Transverse colon (tissue), 4 donors: ENCODE measurements around the gene CALCR. TPM values are rescaled to one million over a fixed set of nuclear protein-coding genes. Genes with fewer than 3 reads are reported as not detected.
A peak's percentile ranks its signal among the peaks of the same experiment; 100 is the strongest.

Source experiments
- DNase-seq: peaks from one replicate; pipeline ENCODE4 v3.0.0-alpha.2; 2019
- H3K27ac ChIP-seq, 4 donors: fragments of 200-600 bp; sonication (generic); 2 replicates each; pipeline ENCODE4 v1.5.1; 2016 to 2018; ENCODE audit warnings: inconsistent platforms in 4 of 4
- H3K27me3 ChIP-seq: fragments of 200-600 bp; sonication (generic); 2 replicates; pipeline ENCODE4 v1.5.1; 2017; ENCODE audit warnings: inconsistent platforms
- H3K36me3 ChIP-seq, 4 donors: fragments of 200-600 bp; sonication (generic); 2 replicates each; pipeline ENCODE4 v1.5.1; 2017 to 2019; ENCODE audit warnings: inconsistent platforms in 4 of 4
- H3K4me1 ChIP-seq, 4 donors: fragments of 200-600 bp; sonication (generic); 2 replicates each; pipeline ENCODE4 v1.5.1; 2017 to 2020; ENCODE audit warnings: inconsistent platforms in 4 of 4
- H3K4me3 ChIP-seq, 4 donors: fragments of 200-600 bp; sonication (generic); 1 replicate in 1 of 4; 2 replicates in 3 of 4; pipeline versions ENCODE4 v1.5.1 to v1.6.1; 2017 to 2019; ENCODE audit warnings: inconsistent platforms in 4 of 4
- H3K9me3 ChIP-seq, 2 donors: fragments of 200-600 bp; sonication (generic); 2 replicates each; pipeline ENCODE4 v1.5.1; 2017 to 2019; ENCODE audit warnings: inconsistent platforms in 2 of 2
- CTCF ChIP-seq, 5 experiments: fragments of 200-600 bp in 3 of 5; fragments of 450-650 bp in 2 of 5; sonication (generic) in 3 of 5; IDR thresholded peaks; 1 replicate in 2 of 5; 2 replicates in 3 of 5; pipeline ENCODE4 v1.5.1; 2016 to 2017; ENCODE audit warnings: antibody characterized with exemption in 5 of 5, inconsistent platforms in 3 of 5, mild to moderate bottlenecking in 2 of 5, moderate library complexity in 1 of 5
- EP300 ChIP-seq: sonication (generic); formaldehyde crosslinking; IDR thresholded peaks from one replicate; pipeline ENCODE4 v1.6.1; 2017; ENCODE audit warnings: antibody characterized with exemption, low read depth
- POLR2A ChIP-seq: fragments of 450-650 bp; IDR thresholded peaks from one replicate; pipeline ENCODE4 v1.6.1; 2016; ENCODE audit warnings: antibody characterized with exemption, mild to moderate bottlenecking, moderate library complexity
- POLR2AphosphoS5 ChIP-seq, 3 donors: sonication (generic); formaldehyde crosslinking; IDR thresholded peaks; one replicate each; pipeline ENCODE4 v1.6.1; 2016; ENCODE audit warnings: antibody characterized with exemption in 3 of 3
- WGBS, 2 donors: methylation state at CpG; one replicate each; pipeline ENCODE4 v1.1.5; 2018; ENCODE audit warnings: low coverage in 1 of 2; 5-methylcytosine and 5-hydroxymethylcytosine counted together
- in situ Hi-C, 4 donors: fragments of 200-750 bp; cut with MboI; loops; one replicate each; pipeline versions ENCODE4 v1.15.0 to v1.15.1; 2017; ENCODE audit warnings: low sequenced_read_pairs in 3 of 4, low pct_ligation_motif_present in 1 of 4, low pct_unique_long_range_greater_than_20kb in 1 of 4
- intact Hi-C: fragments of 100-400 bp; cut with DNase I; formaldehyde crosslinking; loops from one replicate; pipeline ENCODE4 v1.15.1; 2023; ENCODE audit warnings: low total_unique reads
- total RNA-seq, 4 donors: library from RNA; depleted of rRNA; stranded (reverse); fragments of >200 nt; gene quantifications; one replicate each; pipeline ENCODE4 v1.1.0, GENCODE V29; 2016

Gene CALCR
- total RNA-seq, 4 donors from 2014 or later: not detected

DNA sequence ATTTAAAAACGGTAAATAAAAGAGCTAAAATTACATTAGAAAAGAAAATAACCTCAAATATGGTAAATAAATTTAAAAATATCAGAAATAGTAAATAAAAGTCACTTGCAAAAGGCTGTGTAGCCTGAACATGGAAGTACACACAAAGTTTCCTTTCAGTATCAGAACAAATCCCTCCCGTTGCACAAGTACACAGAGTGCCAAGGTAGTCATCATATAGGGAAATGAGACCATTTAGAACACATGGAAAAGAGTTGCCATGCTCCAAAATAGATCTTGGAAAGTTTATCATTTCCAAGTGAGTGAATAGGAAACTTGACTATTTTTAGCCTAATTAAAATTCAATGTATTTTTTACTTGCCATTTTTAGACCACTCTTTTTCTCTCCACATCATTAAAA, 11.6 kb downstream of the CALCR start:
- Histone ChIP-seq H3K36me3 (no peaks in the 10 kb centered on the region), H3K9me3 (no peaks in the 10 kb centered on the region), H3K4me1 (no peaks in the 10 kb centered on the region), H3K4me3 (no peak overlapping the region), H3K27ac (no peak overlapping the region), H3K27me3 (no peaks in the 10 kb centered on the region)
- TF ChIP-seq EP300 (no peak), CTCF (IDR thresholded peaks at IDR 0.05) (no peak), POLR2A (no peak), POLR2AphosphoS5 (IDR thresholded peaks at IDR 0.05) (no peak)
- WGBS, 2 donors: 44 to 50% methylated on average over 2 of the region's 2 CpGs
- in situ Hi-C loops: no loop called here
- intact Hi-C loops: no loop called here
- DNase-seq: no peak

DNA sequence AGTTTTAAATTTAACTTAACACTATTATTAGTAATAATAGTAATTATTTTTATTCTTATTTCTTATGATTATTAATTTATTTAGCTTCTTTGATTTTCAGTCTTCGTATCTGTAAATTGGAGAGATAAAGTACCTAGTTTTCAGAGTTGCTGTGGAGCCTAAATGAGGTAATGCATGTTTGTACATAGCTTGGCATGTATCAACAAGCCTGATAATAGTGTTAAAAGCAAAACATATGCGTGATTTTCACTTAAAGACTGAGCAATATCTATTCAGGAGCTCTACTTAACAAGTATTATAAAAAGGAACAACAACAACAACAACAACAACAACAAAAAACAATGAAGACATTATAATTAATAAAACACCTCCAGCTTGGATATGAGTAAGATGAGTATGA, 12.4 kb downstream of the CALCR start:
- in situ Hi-C loops: no loop called here
- no peaks in the 10 kb centered on the region for H3K9me3 ChIP-seq
- no peak for DNase-seq
- intact Hi-C loops: no loop called here
- H3K4me3 ChIP-seq: no peak overlapping the region
- WGBS, 2 donors: 69 to 96% methylated on average over 2 of the region's 2 CpGs
- H3K4me1 ChIP-seq: no peaks in the 10 kb centered on the region
- TF ChIP-seq CTCF (IDR thresholded peaks at IDR 0.05) (no peak), POLR2AphosphoS5 (IDR thresholded peaks at IDR 0.05) (no peak), POLR2A (no peak), EP300 (no peak)
- no peaks in the 10 kb centered on the region for H3K27me3 ChIP-seq
- H3K36me3 ChIP-seq: no peaks in the 10 kb centered on the region
- no peak overlapping the region for H3K27ac ChIP-seq

DNA sequence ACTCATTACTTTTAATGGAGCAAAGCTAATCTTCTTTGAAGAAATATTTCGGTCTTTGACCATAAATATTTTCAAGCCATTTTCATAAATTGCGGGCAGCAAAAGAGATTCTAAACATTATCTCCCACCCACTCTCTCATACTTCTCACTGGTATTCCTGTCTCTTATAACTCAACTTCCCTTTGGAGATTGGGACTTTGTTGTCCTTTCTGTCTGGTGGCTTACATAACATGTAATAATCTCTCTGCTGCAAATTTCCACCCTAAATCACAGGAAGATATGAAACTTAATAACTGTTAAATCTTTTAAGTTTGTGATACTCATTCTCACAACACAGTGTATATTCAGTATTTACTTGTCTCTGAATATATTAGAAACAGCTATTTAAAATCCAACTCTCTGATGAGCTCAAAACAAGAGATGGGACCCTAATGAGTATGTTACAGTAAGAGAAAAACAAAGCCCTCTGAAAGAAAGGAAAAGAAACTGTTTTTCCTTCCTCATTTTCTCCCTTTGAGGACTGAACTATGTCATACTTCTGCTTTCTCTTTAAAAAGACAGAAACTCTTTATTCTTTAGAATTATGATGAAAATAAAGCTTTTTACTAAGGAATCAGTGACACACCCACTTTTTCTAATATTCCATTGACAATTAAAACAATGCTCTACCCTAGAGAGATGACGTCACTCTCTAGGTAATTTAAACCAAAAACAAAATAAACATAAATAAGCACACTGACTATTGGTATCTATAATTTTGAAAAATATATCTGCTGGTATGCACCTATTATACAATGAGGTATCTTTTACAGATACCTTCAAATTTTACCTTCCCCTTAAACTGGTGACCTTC, 14.7 kb downstream of the CALCR start:
- no peak for DNase-seq
- no peak for TF ChIP-seq POLR2A
- TF ChIP-seq POLR2AphosphoS5 (IDR thresholded peaks at IDR 0.05): no peak
- H3K4me3 ChIP-seq: no peak overlapping the region
- intact Hi-C loops: no loop called here
- H3K36me3 ChIP-seq: no peaks in the 10 kb centered on the region
- H3K27ac ChIP-seq: peak overlapping the region in 1 of 4 donors; percentile 4
- no peaks in the 10 kb centered on the region for H3K9me3 ChIP-seq
- 67 to 70% methylated on average over 3 of the region's 3 CpGs for WGBS, 2 donors
- H3K27me3 ChIP-seq: no peaks in the 10 kb centered on the region
- in situ Hi-C loops: no loop called here
- no peaks in the 10 kb centered on the region for H3K4me1 ChIP-seq

DNA sequence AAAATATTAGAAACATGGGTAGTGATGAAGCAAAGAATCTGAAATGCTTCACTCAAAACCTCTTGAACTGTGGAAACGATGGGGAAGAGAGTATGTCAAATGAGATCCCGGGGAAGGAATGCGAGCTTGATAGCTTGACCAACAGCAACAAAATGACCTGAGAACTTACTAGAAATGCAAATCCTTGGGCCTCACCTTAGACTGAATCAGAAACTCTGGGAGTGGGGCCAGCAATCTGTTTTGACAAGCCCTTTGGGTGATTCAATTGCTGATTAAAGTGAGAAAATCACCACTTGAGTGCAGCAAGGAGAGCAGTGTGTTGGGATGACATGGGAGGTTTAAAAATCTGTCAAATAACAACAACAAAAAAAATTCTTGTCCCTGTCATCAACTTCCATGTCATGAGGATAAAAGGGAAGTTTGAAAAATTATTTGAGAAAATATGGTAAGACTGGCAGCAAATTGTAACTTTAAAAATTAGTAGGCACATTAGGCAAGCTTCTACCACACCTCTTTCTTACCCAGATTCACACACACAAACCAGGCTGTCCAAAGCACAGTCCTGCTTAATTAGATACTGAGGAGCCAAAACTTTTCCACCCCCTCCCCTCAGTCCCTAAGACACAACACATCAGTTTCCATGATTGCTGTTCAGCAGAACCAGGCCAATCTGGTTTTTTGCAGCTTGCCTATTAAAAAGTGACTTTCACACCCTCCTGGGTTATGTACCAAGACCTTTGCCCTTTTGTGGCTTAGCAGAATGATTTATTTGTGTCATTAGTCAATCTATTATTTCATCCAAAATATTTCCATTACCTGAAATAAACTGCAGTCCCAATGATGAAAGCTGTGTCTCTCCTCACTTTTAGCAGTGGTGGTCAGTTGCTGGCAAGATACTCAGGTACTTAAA, 15.6 kb downstream of the CALCR start:
- intact Hi-C loops (no loop called here), in situ Hi-C loops (no loop called here)
- Histone ChIP-seq H3K4me1 (no peaks in the 10 kb centered on the region), H3K9me3 (no peaks in the 10 kb centered on the region), H3K36me3 (no peaks in the 10 kb centered on the region), H3K27me3 (no peaks in the 10 kb centered on the region), H3K4me3 (no peak overlapping the region), H3K27ac (peak overlapping the region in 1 of 4 donors; percentile 4)
- WGBS, 2 donors: 42 to 59% methylated on average over 3 of the region's 3 CpGs
- no peak for TF ChIP-seq EP300
- TF ChIP-seq POLR2AphosphoS5 (IDR thresholded peaks at IDR 0.05): no peak
- no peak for TF ChIP-seq CTCF (IDR thresholded peaks at IDR 0.05)
- TF ChIP-seq POLR2A: no peak
- no peak for DNase-seq
